KOPT-K1 (cell line): ENCODE data around the gene APOBEC3F.

Experiments used
- H3K27ac ChIP-seq: fragments of 200-600 bp; sonication (generic); 2 replicates; pipeline ENCODE4 v1.5.1; 2016; ENCODE audit warnings: antibody characterized with exemption, mild to moderate bottlenecking, low read depth, low read length; ENCODE audit not compliant: poor library complexity, severe bottlenecking
- H3K36me3 ChIP-seq: fragments of 200-600 bp; sonication (generic); 2 replicates; pipeline ENCODE4 v1.5.1; 2017; ENCODE audit warnings: antibody characterized with exemption, mild to moderate bottlenecking, low read length, moderate library complexity; ENCODE audit not compliant: insufficient read depth
- H3K9me3 ChIP-seq: fragments of 200-600 bp; sonication (generic); 2 replicates; pipeline ENCODE4 v1.5.1; 2017; ENCODE audit warnings: antibody characterized with exemption, low read length, mild to moderate bottlenecking; ENCODE audit not compliant: insufficient read depth, poor library complexity, severe bottlenecking

Gene APOBEC3F

GRCh38 chr22:39089928-39090327 lies 49.3 kb downstream of the APOBEC3F start:
- peak overlapping the region; percentile 90 for H3K27ac ChIP-seq
- H3K9me3 ChIP-seq, result no peaks in the 10 kb centered on the region
- H3K36me3 ChIP-seq, result peaks cover 2% of the 10 kb centered on the region; the same call in 1 of the 2 replicates

- Histone ChIP-seq H3K9me3 (no peaks in the 10 kb centered on the region), H3K27ac (peak overlapping the region; percentile 90), H3K36me3 (no peaks in the 10 kb centered on the region; the same call in 1 of the 2 replicates)
These were observed 49.9 kb downstream of the APOBEC3F start for GRCh38 chr22:39090426-39091064.

- Histone ChIP-seq H3K9me3 (no peaks in the 10 kb centered on the region), H3K36me3 (no peaks in the 10 kb centered on the region; the same call in 1 of the 2 replicates), H3K27ac (peak overlapping the region; percentile 90)
These were observed 50.7 kb downstream of the APOBEC3F start for GRCh38 chr22:39091126-39092081.

GRCh38 chr22:39092111-39092862 lies 51.6 kb downstream of the APOBEC3F start:
- Histone ChIP-seq H3K27ac (peak overlapping the region; percentile 90), H3K9me3 (no peaks in the 10 kb centered on the region), H3K36me3 (no peaks in the 10 kb centered on the region)

- no peaks in the 10 kb centered on the region for H3K9me3 ChIP-seq
- no peaks in the 10 kb centered on the region for H3K36me3 ChIP-seq
- H3K27ac ChIP-seq, result peak overlapping the region; percentile 37
These were observed 54.2 kb downstream of the APOBEC3F start for GRCh38 chr22:39094717-39095389.

GRCh38 chr22:39095971-39096370 lies 55.3 kb downstream of the APOBEC3F start:
- Histone ChIP-seq H3K9me3 (no peaks in the 10 kb centered on the region), H3K27ac (peak overlapping the region; percentile 21), H3K36me3 (no peaks in the 10 kb centered on the region)

- H3K36me3 ChIP-seq, result no peaks in the 10 kb centered on the region
- no peaks in the 10 kb centered on the region for H3K9me3 ChIP-seq
- peak within 1 kb of the TSS; percentile 65 for H3K27ac ChIP-seq
These were observed 56.7 kb downstream of the APOBEC3F start, which contains the start of gene APOBEC3H for GRCh38 chr22:39097098-39098020. Gene APOBEC3H (plus strand): TSS chr22:39097244. CDS start chr22:39100279, 3,035 bp downstream.

- Histone ChIP-seq H3K36me3 (no peaks in the 10 kb centered on the region), H3K27ac (peak overlapping the region; percentile 65), H3K9me3 (no peaks in the 10 kb centered on the region)
These were observed 57.4 kb downstream of the APOBEC3F start for GRCh38 chr22:39098026-39098425.

- no peaks in the 10 kb centered on the region for H3K9me3 ChIP-seq
- H3K27ac ChIP-seq, result no peak overlapping the region
- H3K36me3 ChIP-seq, result no peaks in the 10 kb centered on the region
These were observed 57.9 kb downstream of the APOBEC3F start for GRCh38 chr22:39098576-39098975.

- no peak overlapping the region for H3K27ac ChIP-seq
- no peaks in the 10 kb centered on the region for H3K36me3 ChIP-seq
- no peaks in the 10 kb centered on the region for H3K9me3 ChIP-seq
These were observed 60.6 kb downstream of the APOBEC3F start for GRCh38 chr22:39101226-39101625.

GRCh38 chr22:39103431-39103830 lies 62.8 kb downstream of the APOBEC3F start:
- Histone ChIP-seq H3K36me3 (no peaks in the 10 kb centered on the region), H3K27ac (no peak overlapping the region), H3K9me3 (no peaks in the 10 kb centered on the region)
